ENCODE results near the gene NTS. TPM values are rescaled to one million over a fixed set of nuclear protein-coding genes. Genes with fewer than 3 reads are reported as not detected.

The NTS gene
- total and polyA plus RNA-seq, 4 donors: 0.08 to 4.2 (median 0.17) TPM

GRCh38 chr12:85835426-85836196 lies 38.5 kb upstream of the NTS start:
- H3K9ac ChIP-seq (ENCODE audit: low read depth in 1 of 2, low read length in 2 of 2): peak overlapping the region; percentile 6 to 30
- peak overlapping the region in 1 of 2 donors; percentile 37 for H3K27ac ChIP-seq (ENCODE audit: low read depth in 1 of 2, low read length in 2 of 2)
- WGBS: 10% methylated on average over 4 of the region's 4 CpGs

More at GRCh38 chr12:85835426-85836196, 38.5 kb upstream of the NTS start:
- TF ChIP-seq MAX (IDR thresholded peaks at IDR 0.05) (no peak), HNF4A (conservative IDR thresholded peaks at IDR 0.05) (no peak), NR2F2 (IDR thresholded peaks at IDR 0.05) (no peak), GABPA (IDR thresholded peaks at IDR 0.05 in 1 of 2, conservative IDR thresholded peaks at IDR 0.05 in 1 of 2) (no peak), SP1 (IDR thresholded peaks at IDR 0.05) (no peak), JUND (IDR thresholded peaks at IDR 0.05) (no peak), FOXA1 (IDR thresholded peaks at IDR 0.05) (no peak), RAD21 (IDR thresholded peaks at IDR 0.05) (no peak), RXRA (IDR thresholded peaks at IDR 0.05) (no peak), HNF4G (IDR thresholded peaks at IDR 0.05) (no peak), YY1 (IDR thresholded peaks at IDR 0.05) (no peak), ATF3 (IDR thresholded peaks at IDR 0.05) (no peak), ZBTB33 (IDR thresholded peaks at IDR 0.05) (no peak), REST (IDR thresholded peaks at IDR 0.05) (no peak), FOXA2 (IDR thresholded peaks at IDR 0.05) (no peak), TAF1 (conservative IDR thresholded peaks at IDR 0.05) (no peak), EGR1 (IDR thresholded peaks at IDR 0.05; ENCODE audit: low read depth in 2 of 2) (no peak), CTCF (IDR thresholded peaks at IDR 0.05; ENCODE audit: low read depth, low read length, missing input control) (no peak)
- H3K4me1 ChIP-seq (ENCODE audit: control insufficient read depth in 4 of 4, insufficient read depth in 4 of 4, low read length in 3 of 4): peaks cover 0 to 2% (median under 1%) of the 10 kb centered on the region in 4 donors
- H3K4me3 ChIP-seq (ENCODE audit: low read depth in 1 of 3, low read length in 3 of 3): peak overlapping the region in 2 of 3 donors; percentile 27 to 32
- no peaks in the 10 kb centered on the region for H3K9me3 ChIP-seq (ENCODE audit: control insufficient read depth in 4 of 4, low read length in 3 of 4)
- DNase-seq (ENCODE audit: low spot score): no peak
- H3K27me3 ChIP-seq (ENCODE audit: control insufficient read depth in 4 of 4, insufficient read depth in 4 of 4, low read length in 3 of 4): no peaks in the 10 kb centered on the region
- H3K36me3 ChIP-seq (ENCODE audit: control insufficient read depth in 4 of 4, insufficient read depth in 3 of 4, low read depth in 1 of 4, low read length in 3 of 4): no peaks in the 10 kb centered on the region

All from liver (tissue), 9 donors.